Stimulated activated CD4-positive, alpha-beta T cell treated with anti-CD3 and anti-CD28 coated beads, Interleukin-2, amount 100 ng/mL, for 24 hours (primary cell): ENCODE data around the gene MPV17L.
"Not testable (repeated sequence)": the region's sequence is repeated elsewhere in the genome, so short reads cannot be mapped to it uniquely, and the experiment has no call there.

Source experiments
- DNase-seq, 2 donors: peaks; one replicate each; pipeline ENCODE4 v3.0.0-alpha.2; 2020

Gene MPV17L

DNA sequence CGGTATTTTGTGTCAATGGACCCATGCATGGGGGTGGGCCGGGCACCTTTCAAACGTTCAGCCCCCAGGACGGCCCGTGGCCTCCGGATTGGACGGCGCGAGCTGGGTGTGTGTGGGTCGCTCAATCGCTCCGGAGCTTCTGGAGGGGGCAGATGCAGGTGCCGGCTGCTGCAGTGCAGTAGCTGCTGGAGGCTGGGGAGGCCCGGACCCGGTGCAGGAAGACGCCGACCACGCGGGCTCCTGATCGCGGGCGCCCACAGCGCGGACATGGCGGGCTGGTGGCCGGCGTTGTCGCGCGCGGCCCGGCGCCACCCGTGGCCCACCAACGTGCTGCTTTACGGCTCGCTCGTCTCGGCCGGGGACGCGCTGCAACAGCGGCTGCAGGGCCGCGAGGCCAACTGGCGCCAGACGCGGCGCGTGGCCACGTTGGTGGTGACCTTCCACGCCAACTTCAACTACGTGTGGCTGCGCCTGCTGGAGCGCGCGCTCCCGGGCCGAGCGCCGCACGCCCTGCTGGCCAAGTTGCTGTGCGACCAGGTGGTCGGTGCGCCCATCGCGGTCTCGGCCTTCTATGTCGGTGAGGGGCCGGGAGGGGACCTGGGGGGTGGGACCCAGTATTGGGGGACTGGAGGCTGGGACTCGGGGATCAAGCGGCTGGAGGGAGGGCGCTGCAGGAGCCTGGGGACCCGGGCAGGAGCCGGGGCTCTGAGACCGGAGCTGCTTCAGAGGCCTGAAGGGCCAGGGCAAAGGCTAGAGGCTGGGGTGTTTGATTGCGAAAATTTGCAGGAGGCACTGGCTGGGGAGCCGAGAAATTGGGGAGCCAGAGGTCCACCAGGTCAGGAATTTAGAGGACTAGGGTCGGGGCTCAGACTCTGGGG is at the start of gene MPV17L:
TSS of gene MPV17L (plus strand) at position 124 of the 878 bp plus-strand sequence. CDS start at position 268, 144 bp downstream.
- DNase-seq, result peak in 1 of 2 donors; percentile 17

- not testable (repeated sequence) for DNase-seq
These were observed 46.8 kb upstream of the MPV17L start for GRCh38 chr16:15348721-15349120.

DNA sequence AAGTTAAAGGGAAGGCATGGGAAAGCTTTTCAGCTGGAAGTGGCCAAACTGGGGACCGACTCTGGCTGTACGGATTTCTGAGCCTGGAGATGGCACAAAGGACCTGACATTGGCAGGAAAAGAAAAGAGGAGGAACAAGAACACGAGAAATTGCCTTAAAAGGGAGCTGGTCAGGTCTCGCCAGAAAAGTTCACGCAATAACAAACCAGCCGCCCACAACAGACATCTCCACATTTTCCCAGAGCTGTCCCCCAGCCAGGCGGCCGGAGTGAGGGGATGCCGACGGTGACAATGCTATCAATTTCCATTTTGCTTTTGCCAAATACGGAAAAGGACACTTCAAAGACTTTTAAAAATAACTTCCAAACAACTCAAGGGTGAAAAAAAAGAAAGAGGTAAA is 44.3 kb upstream of the MPV17L start:
- not testable (repeated sequence) for DNase-seq

DNA sequence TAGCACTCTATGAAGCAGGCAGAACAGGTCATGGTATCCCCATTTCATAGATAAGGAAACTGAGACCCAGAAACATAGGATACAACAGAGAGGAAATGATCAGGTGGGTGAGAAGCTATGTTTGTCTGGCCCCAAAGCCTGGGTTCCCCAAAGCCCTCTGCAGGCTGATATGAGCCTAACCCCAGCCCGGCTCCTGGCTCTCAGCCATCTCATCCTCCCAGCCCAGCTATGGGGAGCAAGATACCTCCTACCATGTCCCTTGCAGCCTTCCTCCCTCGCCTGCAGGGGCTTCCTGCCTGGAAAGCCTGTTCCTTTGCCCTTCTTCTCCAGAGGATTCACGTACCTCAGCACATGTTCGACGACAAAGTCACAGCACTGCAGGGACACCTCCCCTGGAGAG is 43.8 kb upstream of the MPV17L start:
- not testable (repeated sequence) for DNase-seq

- DNase-seq, result not testable (repeated sequence)
These were observed 42.7 kb upstream of the MPV17L start for GRCh38 chr16:15352852-15353251.

- not testable (repeated sequence) for DNase-seq
These were observed 40.7 kb upstream of the MPV17L start for GRCh38 chr16:15354846-15355245.

GRCh38 chr16:15357495-15357894 is 38.1 kb upstream of the MPV17L start:
- DNase-seq, result not testable (repeated sequence)

GRCh38 chr16:15378194-15378593 is 17.4 kb upstream of the MPV17L start, which contains the start of gene NPIPA5:
TSS of gene NPIPA5 (minus strand) at chr16:15378294. CDS start at chr16:15378294, 0 bp downstream.
- DNase-seq, result not testable (repeated sequence)

DNA sequence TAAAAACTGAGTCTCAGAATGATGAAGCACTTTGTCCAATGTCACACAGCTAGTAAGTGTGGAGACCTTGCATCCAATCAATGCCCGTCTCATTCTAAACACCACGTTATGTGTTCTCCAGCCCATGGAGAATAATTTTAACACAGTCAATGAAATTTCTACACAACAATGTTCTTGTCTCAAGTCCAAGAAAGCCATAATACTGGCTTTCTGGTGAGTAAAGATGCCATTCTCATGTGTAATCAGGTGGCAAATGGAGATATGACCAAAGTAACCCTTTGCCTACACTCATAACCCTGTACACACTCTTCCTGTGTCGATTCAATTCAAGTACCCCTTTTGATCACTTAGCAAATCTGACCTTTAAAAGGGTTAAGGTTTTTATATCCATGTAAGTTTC is 12.7 kb upstream of the MPV17L start:
- not testable (repeated sequence) for DNase-seq

- DNase-seq, result not testable (repeated sequence)
These were observed 7.5 kb upstream of the MPV17L start for GRCh38 chr16:15388060-15388459.

DNA sequence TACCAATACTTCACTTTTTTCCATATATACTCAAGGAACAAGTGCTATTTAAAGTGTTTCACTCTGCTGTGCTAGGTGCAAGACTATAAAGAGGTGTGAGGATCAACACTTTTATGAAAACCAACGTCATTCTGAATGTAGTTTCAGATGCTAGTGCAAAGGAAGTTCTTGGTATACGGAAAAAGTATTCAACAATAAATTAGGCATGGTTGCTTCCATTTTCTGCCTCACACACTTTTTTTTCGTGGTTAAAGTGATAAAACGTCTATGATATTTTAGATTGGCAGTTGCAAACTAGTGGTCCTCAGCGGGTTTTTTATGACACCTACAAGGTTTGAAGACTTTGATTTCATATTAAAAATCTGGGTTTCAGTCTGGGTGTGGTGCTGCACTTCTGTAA is 5.6 kb upstream of the MPV17L start:
- not testable (repeated sequence) for DNase-seq

DNA sequence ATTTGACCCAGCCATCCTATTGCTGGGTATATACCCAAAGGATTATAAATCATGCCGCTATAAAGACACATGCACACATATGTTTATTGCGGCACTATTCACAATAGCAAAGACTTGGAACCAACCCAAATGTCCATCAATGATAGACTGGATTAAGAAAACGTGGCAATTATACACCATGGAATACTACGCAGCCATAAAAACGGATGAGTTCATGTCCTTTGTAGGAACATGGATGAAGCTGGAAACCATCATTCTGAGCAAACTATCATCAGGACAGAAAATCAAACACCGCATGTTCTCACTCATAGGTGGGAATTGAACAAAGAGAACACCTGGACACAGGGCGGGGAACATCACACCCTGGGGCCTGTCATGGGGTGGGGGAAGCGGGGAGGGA is 2.5 kb upstream of the MPV17L start:
- not testable (repeated sequence) for DNase-seq

GRCh38 chr16:15396509-15396829 is 915 bp downstream of the MPV17L start:
- DNase-seq, result not testable (repeated sequence)

GRCh38 chr16:15396948-15397594 is 1.5 kb downstream of the MPV17L start:
- no peak for DNase-seq

DNA sequence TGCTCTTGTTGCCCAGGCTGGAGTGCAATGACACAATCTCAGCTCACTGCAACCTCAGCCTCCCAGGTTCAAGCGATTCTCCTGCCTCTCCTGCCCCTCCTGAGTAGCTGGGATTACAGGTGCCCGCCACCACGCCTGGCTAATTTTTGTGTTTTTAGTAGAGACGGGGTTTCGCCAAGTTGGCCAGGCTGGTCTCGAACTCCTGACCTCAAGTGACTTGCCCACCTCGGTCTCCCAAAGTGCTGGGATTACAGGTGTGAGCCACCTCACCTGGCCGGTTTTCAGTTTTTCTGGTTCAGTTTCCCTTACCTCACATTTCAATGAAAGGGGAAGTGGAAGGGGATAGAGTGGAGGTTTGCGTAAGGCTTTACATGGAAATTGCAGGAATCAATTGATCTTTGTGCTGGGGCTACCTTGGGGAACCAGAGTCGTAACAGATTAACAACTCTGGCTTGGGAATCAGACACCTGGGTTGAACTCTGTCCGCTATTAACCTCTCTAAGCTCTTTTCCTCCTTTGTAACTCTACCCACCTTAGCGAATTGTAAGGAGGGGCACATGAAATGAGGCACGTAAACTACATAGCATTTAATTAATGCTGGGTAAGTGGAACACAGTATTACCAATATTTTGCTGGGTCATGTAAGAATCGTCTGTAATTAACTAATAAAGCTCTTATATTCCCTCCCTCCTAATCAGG is 3.2 kb downstream of the MPV17L start:
- no peak for DNase-seq

DNA sequence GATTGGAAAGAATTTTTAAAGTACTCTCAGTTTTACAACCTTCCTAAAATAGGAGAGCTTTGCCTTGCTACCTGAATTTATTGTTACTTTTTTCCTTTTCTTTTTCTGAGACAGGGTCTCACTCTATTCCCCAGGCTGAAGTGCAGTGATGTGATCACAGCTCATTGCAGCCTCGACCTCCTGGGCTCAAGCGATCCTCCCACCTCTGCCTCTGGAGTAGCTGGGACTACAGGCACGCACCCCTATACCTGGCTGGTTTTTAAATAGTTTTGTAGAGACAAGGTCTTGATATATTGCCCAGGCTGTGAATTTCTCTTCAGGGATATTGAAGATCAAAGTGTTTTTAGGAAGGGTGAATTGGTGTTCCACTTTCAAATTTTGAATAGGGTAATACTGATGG is 3.8 kb downstream of the MPV17L start:
- DNase-seq, result no peak

GRCh38 chr16:15400314-15400713 is 4.8 kb downstream of the MPV17L start:
- not testable (repeated sequence) for DNase-seq

GRCh38 chr16:15401972-15402371 is 6.4 kb downstream of the MPV17L start:
- DNase-seq, result no peak

GRCh38 chr16:15403392-15403995 is 7.9 kb downstream of the MPV17L start:
- DNase-seq, result no peak

- DNase-seq, result not testable (repeated sequence)
These were observed 8.5 kb downstream of the MPV17L start for GRCh38 chr16:15404091-15404490.

DNA sequence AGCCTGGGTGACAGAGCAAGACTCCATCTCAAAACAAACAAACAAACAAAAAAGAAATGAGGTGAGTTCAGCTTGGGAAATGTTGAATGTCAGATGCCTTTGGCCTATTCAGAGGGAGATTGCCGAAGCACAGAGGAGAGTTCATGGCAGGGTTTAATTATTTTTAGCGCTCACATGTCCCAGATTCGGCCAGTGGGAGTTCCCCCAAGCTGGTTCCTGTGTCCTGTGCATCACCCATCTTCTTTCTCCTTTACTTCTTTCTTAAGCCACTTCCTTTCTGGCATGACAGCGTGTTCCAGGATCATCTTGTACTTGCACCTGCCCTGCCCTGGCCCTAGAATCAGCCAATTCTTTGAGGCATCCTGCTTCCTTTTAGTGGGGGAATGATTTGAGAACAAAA is 9.2 kb downstream of the MPV17L start:
- no peak for DNase-seq

- DNase-seq, result not testable (repeated sequence)
These were observed 12.2 kb downstream of the MPV17L start for GRCh38 chr16:15407756-15408155.

DNA sequence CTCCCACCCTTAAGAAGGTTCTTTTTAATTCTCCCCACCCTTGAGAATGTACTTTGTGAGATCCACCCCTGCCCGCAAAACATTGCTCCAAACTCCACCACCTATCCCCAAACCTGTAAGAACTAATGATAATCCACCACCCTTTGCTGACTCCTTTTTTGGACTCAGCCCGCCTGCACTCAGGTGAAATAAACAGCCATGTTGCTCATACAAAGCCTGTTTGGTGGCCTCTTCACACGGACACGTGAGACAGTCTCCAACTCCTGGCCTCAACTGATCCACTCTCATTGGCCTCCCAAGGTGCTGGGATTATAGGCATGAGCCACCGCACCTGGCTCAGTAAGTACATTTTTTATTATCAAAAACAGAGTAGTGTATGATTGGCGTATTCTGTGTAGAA is 13.9 kb downstream of the MPV17L start:
- not testable (repeated sequence) for DNase-seq
